Prostate gland (tissue), 2 donors: ENCODE data around the gene TIE1. TPM values are rescaled to one million over a fixed set of nuclear protein-coding genes. Genes with fewer than 3 reads are reported as not detected.

Experiments
- DNase-seq: peaks from one replicate; pipeline ENCODE4 v3.0.0-alpha.2; 2019; ENCODE audit warnings: low spot score
- H3K27ac ChIP-seq, 2 donors: fragments of 200-600 bp; sonication (generic); 2 replicates each; pipeline ENCODE4 v1.5.1; 2017 to 2019
- H3K27me3 ChIP-seq: fragments of 200-600 bp; sonication (generic); replicated peaks from 2 replicates; pipeline ENCODE4 v1.5.1; 2019; ENCODE audit not compliant: insufficient read depth
- H3K36me3 ChIP-seq, 2 donors: fragments of 200-600 bp; sonication (generic); 1 replicate in 1 of 2; 2 replicates in 1 of 2; pipeline versions ENCODE4 v1.5.1 to v1.8.1; 2017 to 2019
- H3K4me1 ChIP-seq: fragments of 200-600 bp; sonication (generic); replicated peaks from 2 replicates; pipeline ENCODE4 v1.5.1; 2019
- H3K4me3 ChIP-seq, 2 donors: fragments of 200-600 bp; sonication (generic); 2 replicates each; pipeline ENCODE4 v1.5.1; 2017 to 2019
- H3K9me3 ChIP-seq: fragments of 200-600 bp; sonication (generic); 2 replicates; pipeline ENCODE4 v1.5.1; 2017
- POLR2A ChIP-seq: fragments of 450-650 bp; IDR thresholded peaks from one replicate; pipeline ENCODE4 v1.6.1; 2016; ENCODE audit warnings: antibody characterized with exemption, mild to moderate bottlenecking
- POLR2AphosphoS5 ChIP-seq: sonication (generic); formaldehyde crosslinking; IDR thresholded peaks from one replicate; pipeline ENCODE4 v1.6.1; 2017; ENCODE audit warnings: antibody characterized with exemption
- WGBS: methylation state at CpG from one replicate; pipeline ENCODE4 v1.1.5; 2018; 5-methylcytosine and 5-hydroxymethylcytosine counted together
- intact Hi-C: fragments of 100-400 bp; cut with DNase I; formaldehyde crosslinking; loops from one replicate; pipeline ENCODE4 v1.14.2; 2022
- total RNA-seq, 2 donors: library from RNA; depleted of rRNA; stranded (reverse); fragments of >200 nt; gene quantifications; one replicate each; pipeline ENCODE4 v1.1.0, GENCODE V29; 2016
- TF ChIP-seq, protein P1 (sequence below), 4 experiments: fragments of 200-600 bp in 2 of 4; fragments of 450-650 bp in 2 of 4; sonication (generic) in 2 of 4; IDR thresholded peaks; 1 replicate in 3 of 4; 2 replicates in 1 of 4; pipeline ENCODE4 v1.5.1; 2016 to 2019; ENCODE audit warnings: antibody characterized with exemption in 4 of 4, mild to moderate bottlenecking in 2 of 4, moderate library complexity in 2 of 4

The TIE1 gene
- total RNA-seq, 2 donors from 2014 or later: 18.7 to 21.7 TPM

GRCh38 chr1:43308635-43309404 is 8.0 kb downstream of the TIE1 start:
- Histone ChIP-seq H3K4me3 (no peak overlapping the region), H3K27ac (no peak overlapping the region), H3K36me3 (no peaks in the 10 kb centered on the region), H3K9me3 (no peaks in the 10 kb centered on the region), H3K27me3 (no peaks in the 10 kb centered on the region), H3K4me1 (peaks cover 4% of the 10 kb centered on the region)
- DNase-seq: no peak
- TF ChIP-seq, protein P1, sequence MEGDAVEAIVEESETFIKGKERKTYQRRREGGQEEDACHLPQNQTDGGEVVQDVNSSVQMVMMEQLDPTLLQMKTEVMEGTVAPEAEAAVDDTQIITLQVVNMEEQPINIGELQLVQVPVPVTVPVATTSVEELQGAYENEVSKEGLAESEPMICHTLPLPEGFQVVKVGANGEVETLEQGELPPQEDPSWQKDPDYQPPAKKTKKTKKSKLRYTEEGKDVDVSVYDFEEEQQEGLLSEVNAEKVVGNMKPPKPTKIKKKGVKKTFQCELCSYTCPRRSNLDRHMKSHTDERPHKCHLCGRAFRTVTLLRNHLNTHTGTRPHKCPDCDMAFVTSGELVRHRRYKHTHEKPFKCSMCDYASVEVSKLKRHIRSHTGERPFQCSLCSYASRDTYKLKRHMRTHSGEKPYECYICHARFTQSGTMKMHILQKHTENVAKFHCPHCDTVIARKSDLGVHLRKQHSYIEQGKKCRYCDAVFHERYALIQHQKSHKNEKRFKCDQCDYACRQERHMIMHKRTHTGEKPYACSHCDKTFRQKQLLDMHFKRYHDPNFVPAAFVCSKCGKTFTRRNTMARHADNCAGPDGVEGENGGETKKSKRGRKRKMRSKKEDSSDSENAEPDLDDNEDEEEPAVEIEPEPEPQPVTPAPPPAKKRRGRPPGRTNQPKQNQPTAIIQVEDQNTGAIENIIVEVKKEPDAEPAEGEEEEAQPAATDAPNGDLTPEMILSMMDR (IDR thresholded peaks at IDR 0.05): no peak
- TF ChIP-seq POLR2A: no peak
- no peak for TF ChIP-seq POLR2AphosphoS5
- 94% methylated on average over 20 of the region's 20 CpGs for WGBS
- intact Hi-C loops: no loop called here

DNA sequence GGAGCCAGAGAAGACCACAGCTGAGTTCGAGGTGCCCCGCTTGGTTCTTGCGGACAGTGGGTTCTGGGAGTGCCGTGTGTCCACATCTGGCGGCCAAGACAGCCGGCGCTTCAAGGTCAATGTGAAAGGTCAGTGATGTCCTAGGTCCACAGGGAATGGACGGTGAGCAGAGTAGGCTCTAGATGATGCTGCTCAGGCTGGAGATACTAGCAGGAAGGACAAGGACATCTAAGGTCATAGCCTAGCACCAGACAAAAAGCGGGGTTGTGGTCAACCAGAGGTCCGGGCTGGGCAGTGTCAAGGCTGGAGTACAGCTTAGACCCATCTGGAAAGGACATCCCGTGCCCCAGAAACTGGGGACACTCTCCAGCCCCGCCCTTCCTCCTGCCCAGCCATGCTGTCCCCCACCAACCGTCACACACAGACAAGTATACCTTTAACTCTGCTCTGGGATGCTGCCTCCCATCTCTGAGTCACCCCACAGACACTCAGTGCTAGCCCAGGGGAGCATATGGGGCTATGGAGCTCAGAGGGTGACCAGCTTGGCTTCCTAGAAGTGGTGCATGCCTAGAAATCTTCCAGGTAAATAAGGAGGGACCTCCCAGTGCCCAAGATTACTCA is 8.7 kb downstream of the TIE1 start:
- TF ChIP-seq POLR2A (no peak), POLR2AphosphoS5 (no peak)
- TF ChIP-seq, protein P1 (IDR thresholded peaks at IDR 0.05): no peak
- intact Hi-C loops: no loop called here
- Histone ChIP-seq H3K4me1 (no peaks in the 10 kb centered on the region), H3K36me3 (no peaks in the 10 kb centered on the region), H3K27ac (no peak overlapping the region), H3K4me3 (no peak overlapping the region), H3K9me3 (no peaks in the 10 kb centered on the region), H3K27me3 (no peaks in the 10 kb centered on the region)
- no peak for DNase-seq
- 93% methylated on average over 13 of the region's 13 CpGs for WGBS

GRCh38 chr1:43311521-43311920 is 10.7 kb downstream of the TIE1 start:
- no peak for DNase-seq
- no peaks in the 10 kb centered on the region for H3K27me3 ChIP-seq
- H3K4me1 ChIP-seq: no peaks in the 10 kb centered on the region
- WGBS: 93% methylated on average over 9 of the region's 9 CpGs
- intact Hi-C loops: no loop called here
- TF ChIP-seq POLR2AphosphoS5: no peak
- no peaks in the 10 kb centered on the region for H3K36me3 ChIP-seq
- H3K9me3 ChIP-seq: no peaks in the 10 kb centered on the region
- H3K4me3 ChIP-seq: no peak overlapping the region
- H3K27ac ChIP-seq: no peak overlapping the region

DNA sequence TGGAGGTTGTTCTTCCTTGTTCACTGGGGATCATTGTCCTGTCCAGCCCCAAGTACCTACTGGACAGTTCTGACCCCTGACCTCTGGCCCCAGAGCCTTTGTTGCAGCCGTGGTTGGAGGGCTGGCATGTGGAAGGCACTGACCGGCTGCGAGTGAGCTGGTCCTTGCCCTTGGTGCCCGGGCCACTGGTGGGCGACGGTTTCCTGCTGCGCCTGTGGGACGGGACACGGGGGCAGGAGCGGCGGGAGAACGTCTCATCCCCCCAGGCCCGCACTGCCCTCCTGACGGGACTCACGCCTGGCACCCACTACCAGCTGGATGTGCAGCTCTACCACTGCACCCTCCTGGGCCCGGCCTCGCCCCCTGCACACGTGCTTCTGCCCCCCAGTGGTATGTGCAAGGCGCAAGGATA is 11.4 kb downstream of the TIE1 start:
- intact Hi-C loops: no loop called here
- no peak for TF ChIP-seq POLR2AphosphoS5
- TF ChIP-seq, protein P1 (IDR thresholded peaks at IDR 0.05): no peak
- TF ChIP-seq POLR2A: no peak
- no peak overlapping the region for H3K27ac ChIP-seq
- H3K4me1 ChIP-seq: no peaks in the 10 kb centered on the region
- 88% methylated on average over 10 of the region's 19 CpGs for WGBS
- no peaks in the 10 kb centered on the region for H3K36me3 ChIP-seq
- no peak for DNase-seq
- H3K4me3 ChIP-seq: no peak overlapping the region
- H3K9me3 ChIP-seq: no peaks in the 10 kb centered on the region
- no peaks in the 10 kb centered on the region for H3K27me3 ChIP-seq

- 90% methylated on average over 24 of the region's 24 CpGs for WGBS
- Histone ChIP-seq H3K27me3 (no peaks in the 10 kb centered on the region), H3K36me3 (no peaks in the 10 kb centered on the region), H3K9me3 (no peaks in the 10 kb centered on the region), H3K4me3 (no peak overlapping the region), H3K4me1 (no peaks in the 10 kb centered on the region), H3K27ac (no peak overlapping the region)
- TF ChIP-seq POLR2AphosphoS5: no peak
- TF ChIP-seq, protein P1 (IDR thresholded peaks at IDR 0.05): no peak
- no peak for TF ChIP-seq POLR2A
- no peak for DNase-seq
- intact Hi-C loops: no loop called here
Observed at GRCh38 chr1:43312663-43313515, 12.1 kb downstream of the TIE1 start.
